Midbrain (tissue), 1 donor: ENCODE data around the gene TCOF1.

Source experiments
- DNase-seq: peaks from one replicate; lab custom pipeline; 2025; lab: John Stamatoyannopoulos, UW

TCOF1 gene

GRCh38 chr5:150352244-150353031, 5.1 kb upstream of the TCOF1 start:
- no peak for DNase-seq

GRCh38 chr5:150353032-150353675, 4.3 kb upstream of the TCOF1 start:
- DNase-seq, result no peak

GRCh38 chr5:150355791-150356190, 1.7 kb upstream of the TCOF1 start:
- no peak for DNase-seq

GRCh38 chr5:150356575-150357294, 762 bp upstream of the TCOF1 start:
- no peak for DNase-seq

- no peak for DNase-seq
Observed at GRCh38 chr5:150358261-150359095, 981 bp downstream of the TCOF1 start.

GRCh38 chr5:150361301-150361700, 3.8 kb downstream of the TCOF1 start:
- no peak for DNase-seq

- DNase-seq, result no peak
Observed at GRCh38 chr5:150363185-150363584, 5.7 kb downstream of the TCOF1 start.

- DNase-seq, result no peak
Observed at GRCh38 chr5:150364004-150364403, 6.5 kb downstream of the TCOF1 start.

- DNase-seq, result no peak
Observed at GRCh38 chr5:150368526-150368925, 11.0 kb downstream of the TCOF1 start.

- no peak for DNase-seq
Observed at GRCh38 chr5:150372639-150373038, 15.1 kb downstream of the TCOF1 start.

GRCh38 chr5:150374651-150375050, 17.2 kb downstream of the TCOF1 start:
- no peak for DNase-seq

- no peak for DNase-seq
Observed at GRCh38 chr5:150376799-150377771, 19.6 kb downstream of the TCOF1 start.

- no peak for DNase-seq
Observed at GRCh38 chr5:150377964-150378694, 20.6 kb downstream of the TCOF1 start.

- DNase-seq, result no peak
Observed at GRCh38 chr5:150384701-150385100, 27.2 kb downstream of the TCOF1 start.

GRCh38 chr5:150386024-150386855, 28.7 kb downstream of the TCOF1 start:
- no peak for DNase-seq

GRCh38 chr5:150389531-150390266, 32.2 kb downstream of the TCOF1 start:
- no peak for DNase-seq

- DNase-seq, result no peak
Observed at GRCh38 chr5:150391064-150391834, 33.8 kb downstream of the TCOF1 start.

- no peak for DNase-seq
Observed at GRCh38 chr5:150391986-150392385, 34.5 kb downstream of the TCOF1 start.
